H1 (cell line): ENCODE data around the gene ZC3HAV1. TPM values are rescaled to one million over a fixed set of nuclear protein-coding genes. Genes with fewer than 3 reads are reported as not detected.

Experiments used
- CTCF ChIA-PET: fragments of 300-600 bp; sonication (Branson Sonifier 250); formaldehyde crosslinking; loops from one replicate; lab custom pipeline; 2021; ENCODE audit not compliant: partially characterized antibody; lab: Charles Lee
- POLR2A ChIA-PET: fragments of 300-600 bp; sonication (Branson Sonifier 250); formaldehyde crosslinking; loops from one replicate; lab custom pipeline; 2021; ENCODE audit warnings: inconsistent platforms; ENCODE audit not compliant: partially characterized antibody; lab: Charles Lee
- DNase-seq, 2 experiments: peaks; one replicate each; pipeline versions ENCODE4 v3.0.0 to v3.0.0-alpha.2; 2010 to 2022; ENCODE audit warnings: low spot score in 2 of 2, low read depth in 1 of 2, mixed read lengths in 1 of 2
- FAIRE-seq: peaks from 2 replicates; lab custom pipeline; 2011; peaks lifted over from hg19 to GRCh38; lab: Jason Lieb, UNC
- H2AFZ ChIP-seq: 2 replicates; pipeline ENCODE4 v1.8.1; 2012; ENCODE audit warnings: low read length, inconsistent platforms
- H2AK5ac ChIP-seq: 2 replicates; pipeline ENCODE4 v1.6.1; 2013; ENCODE audit warnings: low read depth, low read length
- H2BK120ac ChIP-seq: replicated peaks from 2 replicates; pipeline ENCODE3; 2013; ENCODE audit warnings: low read depth, low read length, inconsistent platforms
- H2BK12ac ChIP-seq: 2 replicates; pipeline ENCODE4 v1.6.1; 2013; ENCODE audit warnings: low read depth, low read length
- H2BK15ac ChIP-seq: 2 replicates; pipeline ENCODE4 v1.6.1; 2013; ENCODE audit warnings: low read length
- H2BK20ac ChIP-seq: 2 replicates; pipeline ENCODE4 v1.6.1; 2013; ENCODE audit warnings: low read length
- H2BK5ac ChIP-seq: 2 replicates; pipeline ENCODE4 v1.6.1; 2013; ENCODE audit warnings: low read depth, low read length
- H3K14ac ChIP-seq: 2 replicates; pipeline ENCODE4 v1.6.1; 2013; ENCODE audit warnings: inconsistent platforms; ENCODE audit not compliant: insufficient read length
- H3K18ac ChIP-seq: 2 replicates; pipeline ENCODE4 v1.6.1; 2013; ENCODE audit warnings: low read length; ENCODE audit errors: extremely low read depth
- H3K23ac ChIP-seq: 2 replicates; pipeline ENCODE4 v1.6.1; 2013; ENCODE audit warnings: inconsistent platforms; ENCODE audit not compliant: insufficient read length
- H3K23me2 ChIP-seq: 2 replicates; pipeline ENCODE4 v1.6.1; 2013; ENCODE audit warnings: low read depth, low read length
- H3K27ac ChIP-seq: 2 replicates; pipeline ENCODE4 v1.6.1; 2011; ENCODE audit warnings: low read depth, low read length, inconsistent platforms
- H3K27me3 ChIP-seq, 4 experiments: replicated peaks in 1 of 4; 1 replicate in 1 of 4; 2 replicates in 3 of 4; pipeline versions ENCODE4 v1.6.1 to v1.8.1; 2011 to 2013; ENCODE audit warnings: low read length in 3 of 4, mild to moderate bottlenecking in 3 of 4, inconsistent platforms in 2 of 4, mixed read lengths in 2 of 4, moderate library complexity in 1 of 4; ENCODE audit not compliant: control insufficient read depth in 3 of 4, insufficient read depth in 3 of 4; ENCODE audit errors: extremely low read depth in 1 of 4
- H3K36me3 ChIP-seq, 4 experiments: 2 replicates each; pipeline versions ENCODE4 v1.6.1 to v1.8.1; 2011 to 2013; ENCODE audit warnings: mild to moderate bottlenecking in 4 of 4, low read length in 3 of 4, moderate library complexity in 2 of 4, control low read depth in 1 of 4, inconsistent platforms in 1 of 4; ENCODE audit not compliant: insufficient read depth in 4 of 4, control insufficient read depth in 2 of 4
- H3K4ac ChIP-seq: replicated peaks from 2 replicates; pipeline ENCODE3; 2013; ENCODE audit warnings: low read length, low read depth, mixed read lengths, inconsistent platforms; ENCODE audit not compliant: insufficient read length
- H3K4me1 ChIP-seq, 4 experiments: replicated peaks in 1 of 4; 1 replicate in 1 of 4; 2 replicates in 3 of 4; pipeline versions ENCODE4 v1.6.1 to v1.8.1; 2011 to 2013; ENCODE audit warnings: low read length in 3 of 4, inconsistent platforms in 2 of 4, mixed read lengths in 1 of 4; ENCODE audit not compliant: insufficient read depth in 4 of 4, control insufficient read depth in 3 of 4
- H3K4me2 ChIP-seq, 2 experiments: 2 replicates each; pipeline versions ENCODE4 v1.6.1 to v1.8.1; 2011 to 2013; ENCODE audit warnings: low read depth in 2 of 2, low read length in 2 of 2, control low read depth in 1 of 2, inconsistent platforms in 1 of 2, mild to moderate bottlenecking in 1 of 2; ENCODE audit not compliant: insufficient read depth in 1 of 2
- H3K4me3 ChIP-seq, 4 experiments: fragments of 200-600, 300-600 bp in 1 of 4; sonication (generic), shearing (Covaris generic), sonication (Bioruptor Twin) in 1 of 4; 2 replicates each; pipeline versions ENCODE4 v1.5.1 to v1.8.1; 2011 to 2016; ENCODE audit warnings: low read length in 4 of 4, low read depth in 3 of 4, control low read depth in 2 of 4, inconsistent platforms in 2 of 4, mild to moderate bottlenecking in 2 of 4, mixed read lengths in 1 of 4, moderate library complexity in 1 of 4; ENCODE audit not compliant: insufficient read depth in 2 of 4; ENCODE audit errors: extremely low read depth in 1 of 4
- H3K56ac ChIP-seq: replicated peaks from 2 replicates; pipeline ENCODE3; 2013; ENCODE audit warnings: low read depth, mild to moderate bottlenecking, mixed read lengths, low read length, inconsistent platforms; ENCODE audit not compliant: insufficient read length
- H3K79me1 ChIP-seq: 2 replicates; pipeline ENCODE4 v1.6.1; 2013; ENCODE audit warnings: low read depth, low read length, control low read depth
- H3K79me2 ChIP-seq, 2 experiments: 2 replicates each; pipeline versions ENCODE4 v1.6.1 to v1.8.1; 2012 to 2013; ENCODE audit warnings: low read length in 2 of 2, mild to moderate bottlenecking in 2 of 2, inconsistent platforms in 1 of 2; ENCODE audit not compliant: insufficient read depth in 2 of 2, control insufficient read depth in 1 of 2
- H3K9ac ChIP-seq, 4 experiments: replicated peaks in 1 of 4; 1 replicate in 1 of 4; 2 replicates in 3 of 4; pipeline versions ENCODE4 v1.6.1 to v1.8.1; 2011 to 2013; ENCODE audit warnings: low read depth in 3 of 4, low read length in 3 of 4, control low read depth in 2 of 4, mild to moderate bottlenecking in 2 of 4, moderate library complexity in 2 of 4, inconsistent platforms in 1 of 4; ENCODE audit errors: extremely low read depth in 1 of 4
- H3K9me3 ChIP-seq, 2 experiments: 2 replicates each; pipeline versions ENCODE4 v1.6.1 to v1.8.1; 2012 to 2013; ENCODE audit warnings: mild to moderate bottlenecking in 2 of 2, moderate library complexity in 2 of 2, control low read depth in 1 of 2, inconsistent platforms in 1 of 2, low read depth in 1 of 2, low read length in 1 of 2, mixed read lengths in 1 of 2; ENCODE audit not compliant: insufficient read depth in 2 of 2
- H4K20me1 ChIP-seq, 2 experiments: replicated peaks in 1 of 2; 2 replicates each; pipeline versions ENCODE3 to v1.8.1; 2011 to 2013; ENCODE audit warnings: inconsistent platforms in 2 of 2, low read length in 2 of 2, mild to moderate bottlenecking in 1 of 2; ENCODE audit not compliant: insufficient read depth in 2 of 2, control insufficient read depth in 1 of 2
- H4K5ac ChIP-seq: 2 replicates; pipeline ENCODE4 v1.6.1; 2013; ENCODE audit warnings: low read length, low read depth, mixed read lengths, inconsistent platforms; ENCODE audit not compliant: insufficient read length
- H4K8ac ChIP-seq: 2 replicates; pipeline ENCODE4 v1.8.0; 2013; ENCODE audit warnings: mild to moderate bottlenecking, moderate library complexity, low read length, inconsistent platforms; ENCODE audit not compliant: insufficient read depth; ENCODE audit errors: extremely low read depth
- H4K91ac ChIP-seq: replicated peaks from 2 replicates; pipeline ENCODE3; 2013; ENCODE audit warnings: low read length, mixed read lengths, inconsistent platforms; ENCODE audit not compliant: insufficient read length
- CHD1 ChIP-seq: IDR thresholded peaks from 2 replicates; pipeline ENCODE4 v1.6.1; 2012; ENCODE audit warnings: low read depth, low read length, improper control_type of control experiment
- NANOG ChIP-seq: IDR thresholded peaks from 2 replicates; pipeline ENCODE4 v1.6.1; 2011; ENCODE audit warnings: low read length, low read depth, mild to moderate bottlenecking, inconsistent platforms; ENCODE audit not compliant: insufficient read depth, poor library complexity, severe bottlenecking
- SIX5 ChIP-seq: IDR thresholded peaks from 2 replicates; pipeline ENCODE4 v1.6.1; 2011; ENCODE audit warnings: mild to moderate bottlenecking, low read depth, low read length
- SP1 ChIP-seq: IDR thresholded peaks from 2 replicates; pipeline ENCODE4 v1.6.1; 2011; ENCODE audit warnings: low read depth, low read length
- WGBS, 2 experiments: shearing (Covaris generic) in 1 of 2; methylation state at CpG; one replicate each; pipeline versions ENCODE4 v1.1.6 to v1.1.7; 2013 to 2015; ENCODE audit warnings: low lambda C conversion rate in 2 of 2, mixed read lengths in 2 of 2, inconsistent platforms in 1 of 2, low coverage in 1 of 2, missing lambda C conversion rate in 1 of 2; ENCODE audit not compliant: insufficient replicate concordance in 2 of 2, insufficient coverage in 1 of 2, insufficient read length in 1 of 2; ENCODE audit errors: extremely low coverage in 1 of 2, missing lambda C conversion rate in 1 of 2; 5-methylcytosine and 5-hydroxymethylcytosine counted together
- polyA plus RNA-seq, 7 experiments: library from polyadenylated mRNA; depleted of rRNA in 3 of 7; stranded (reverse) in 5 of 7; unstranded in 2 of 7; fragments of >200 nt in 5 of 7; fragments of 200-250 nt in 2 of 7; gene quantifications; 1 replicate in 5 of 7; 2 replicates in 1 of 7; 4 replicates in 1 of 7; pipeline versions ENCODE4 v1.2.1 to v1.2.3, GENCODE V29; 2011 to 2013; ENCODE audit warnings: missing spikeins in 2 of 7, mixed read lengths in 2 of 7
- total RNA-seq: library from RNA; stranded (reverse); fragmentation: NEBNext Ultra II Directional; extraction: Animal tissue kit (Norgen Biotek cat#: 25700); gene quantifications from 2 replicates; pipeline ENCODE4 v1.2.1, GENCODE V29; 2021

Gene ZC3HAV1
- total and polyA plus RNA-seq, 2 of the 8 experiments (the other 6 are each of a cell fraction or from before 2014, with no cell fraction given): 22.5 to 43.4 TPM

DNA sequence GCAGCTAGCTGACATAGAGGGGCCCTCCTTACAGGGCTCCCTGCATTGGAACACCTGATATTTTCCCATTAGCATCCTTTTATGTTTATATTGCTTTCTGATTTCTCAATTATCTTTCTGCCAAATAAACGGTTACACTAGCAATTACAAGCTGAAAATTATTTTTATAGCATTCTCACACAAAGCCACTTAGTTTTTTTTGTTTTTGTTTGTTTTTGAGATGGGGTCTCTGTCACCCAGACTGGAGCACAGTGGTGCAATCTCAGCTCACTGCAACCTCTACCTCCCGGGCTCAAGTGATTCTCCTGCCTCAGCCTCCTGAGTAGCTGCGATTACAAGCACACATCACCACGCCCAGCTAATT, 9.9 kb upstream of the ZC3HAV1 start:
- FAIRE-seq (no peak), DNase-seq (no peak)
- Histone ChIP-seq H4K8ac (no peak overlapping the region), H3K18ac (no peak overlapping the region), H3K4ac (no peak overlapping the region), H2AFZ (0 out of 2 replicates have a peak overlapping the region, but pooled peaks have one; percentile 54), H4K91ac (no peak overlapping the region), H3K9me3 (no peaks in the 10 kb centered on the region), H3K4me3 (no peak overlapping the region), H3K27ac (no peak overlapping the region), H3K23me2 (no peaks in the 10 kb centered on the region), H2BK12ac (no peak overlapping the region), H3K14ac (no peak overlapping the region), H3K4me1 (peaks cover 0 to 8% (median 2%) of the 10 kb centered on the region in 4 experiments; a peak in 2 of 7 replicates), H4K20me1 (no peaks in the 10 kb centered on the region), H2BK120ac (no peak overlapping the region), H2BK20ac (no peak overlapping the region), H3K23ac (no peak overlapping the region), H3K79me1 (no peaks in the 10 kb centered on the region), H3K56ac (no peak overlapping the region), H3K9ac (no peak overlapping the region), H2BK5ac (no peak overlapping the region), H3K79me2 (no peaks in the 10 kb centered on the region), H3K27me3 (no peaks in the 10 kb centered on the region), H4K5ac (no peak overlapping the region), H2BK15ac (no peak overlapping the region), H2AK5ac (no peak overlapping the region), H3K4me2 (no peak overlapping the region), H3K36me3 (no peaks in the 10 kb centered on the region)
- WGBS, 2 experiments: 97% methylated on average over 4 of the region's 4 CpGs; no CpG with 5 or more reads in 1 of the 2 experiments
- CTCF ChIA-PET: no interaction called here
- POLR2A ChIA-PET: no interaction called here
- TF ChIP-seq CHD1 (no peak), NANOG (no peak), SP1 (no peak), SIX5 (no peak)
